Measurements from ENCODE around the gene AQP3.

DNA sequence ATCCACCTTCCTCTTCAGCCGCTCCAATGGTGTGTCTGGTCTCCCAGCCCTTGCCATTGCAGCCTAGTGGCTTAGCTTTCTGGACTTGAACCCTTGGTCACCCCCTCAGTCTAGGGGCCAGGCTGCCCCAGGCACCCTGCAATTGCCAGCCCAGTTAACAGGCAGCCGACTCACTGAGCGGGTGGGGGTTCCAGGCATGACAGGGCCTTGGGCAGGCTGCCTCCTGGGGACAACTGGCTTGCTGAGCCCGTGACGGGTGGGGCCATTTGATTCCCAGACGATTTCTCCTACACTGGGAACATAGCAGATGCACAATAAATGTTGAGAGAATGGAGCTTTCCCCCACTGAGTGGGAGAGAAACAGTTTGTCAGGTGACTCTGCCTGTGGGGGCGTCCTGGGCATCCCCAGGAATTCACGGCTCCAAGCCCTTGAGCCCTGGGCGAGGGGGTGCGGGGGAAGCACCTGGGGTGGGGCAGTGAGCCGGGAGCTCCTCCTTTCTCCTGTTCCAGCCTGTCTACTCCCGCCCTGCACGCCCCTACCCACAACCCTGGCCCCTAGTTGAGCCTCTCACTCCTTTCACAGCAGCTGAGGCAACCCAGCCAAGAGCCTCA is 32.4 kb downstream of the AQP3 start:
- TF ChIP-seq, protein P1, sequence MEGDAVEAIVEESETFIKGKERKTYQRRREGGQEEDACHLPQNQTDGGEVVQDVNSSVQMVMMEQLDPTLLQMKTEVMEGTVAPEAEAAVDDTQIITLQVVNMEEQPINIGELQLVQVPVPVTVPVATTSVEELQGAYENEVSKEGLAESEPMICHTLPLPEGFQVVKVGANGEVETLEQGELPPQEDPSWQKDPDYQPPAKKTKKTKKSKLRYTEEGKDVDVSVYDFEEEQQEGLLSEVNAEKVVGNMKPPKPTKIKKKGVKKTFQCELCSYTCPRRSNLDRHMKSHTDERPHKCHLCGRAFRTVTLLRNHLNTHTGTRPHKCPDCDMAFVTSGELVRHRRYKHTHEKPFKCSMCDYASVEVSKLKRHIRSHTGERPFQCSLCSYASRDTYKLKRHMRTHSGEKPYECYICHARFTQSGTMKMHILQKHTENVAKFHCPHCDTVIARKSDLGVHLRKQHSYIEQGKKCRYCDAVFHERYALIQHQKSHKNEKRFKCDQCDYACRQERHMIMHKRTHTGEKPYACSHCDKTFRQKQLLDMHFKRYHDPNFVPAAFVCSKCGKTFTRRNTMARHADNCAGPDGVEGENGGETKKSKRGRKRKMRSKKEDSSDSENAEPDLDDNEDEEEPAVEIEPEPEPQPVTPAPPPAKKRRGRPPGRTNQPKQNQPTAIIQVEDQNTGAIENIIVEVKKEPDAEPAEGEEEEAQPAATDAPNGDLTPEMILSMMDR (IDR thresholded peaks at IDR 0.05) = no peak
- TF ChIP-seq ZFX (IDR thresholded peaks at IDR 0.05; ENCODE audit: borderline replicate concordance) = no peak

All from 22Rv1 (cell line).